HG03575 (cell line): ENCODE measurements around the gene ADSS1.

Experiments used
- ATAC-seq: cut with Tn5 transposase; IDR thresholded peaks from one replicate; pipeline ENCODE4 v1.9.1; 2021; ENCODE audit not compliant: unreplicated experiment, insufficient number of reproducible peaks, low FRiP score; ENCODE audit errors: extremely low read depth

The ADSS1 gene

GRCh38 chr14:104772707-104773504 lies 48.9 kb downstream of the ADSS1 start:
- no peak for ATAC-seq

GRCh38 chr14:104773505-104774452 lies 49.8 kb downstream of the ADSS1 start:
- ATAC-seq, result no peak

- ATAC-seq, result no peak
Measured at GRCh38 chr14:104774453-104775072, 50.5 kb downstream of the ADSS1 start.

GRCh38 chr14:104775073-104775489 lies 51.1 kb downstream of the ADSS1 start:
- ATAC-seq, result no peak

GRCh38 chr14:104776481-104776880 lies 52.5 kb downstream of the ADSS1 start:
- ATAC-seq, result no peak

GRCh38 chr14:104776961-104777807 lies 53.2 kb downstream of the ADSS1 start:
- no peak for ATAC-seq

- no peak for ATAC-seq
Measured at GRCh38 chr14:104777808-104778249, 53.8 kb downstream of the ADSS1 start.

GRCh38 chr14:104778694-104779331 lies 54.8 kb downstream of the ADSS1 start:
- ATAC-seq, result no peak

GRCh38 chr14:104779776-104780512 lies 55.9 kb downstream of the ADSS1 start:
- no peak for ATAC-seq

- no peak for ATAC-seq
Measured at GRCh38 chr14:104780513-104781030, 56.5 kb downstream of the ADSS1 start.

GRCh38 chr14:104781271-104782077 lies 57.4 kb downstream of the ADSS1 start:
- no peak for ATAC-seq

- no peak for ATAC-seq
Measured at GRCh38 chr14:104782086-104782807, 58.2 kb downstream of the ADSS1 start.

GRCh38 chr14:104782808-104783139 lies 58.7 kb downstream of the ADSS1 start:
- no peak for ATAC-seq

GRCh38 chr14:104783484-104784217 lies 59.6 kb downstream of the ADSS1 start:
- ATAC-seq, result no peak

GRCh38 chr14:104784218-104784568 lies 60.2 kb downstream of the ADSS1 start:
- no peak for ATAC-seq
